Glomerular endothelial cell (primary cell): ENCODE data around the gene AURKA. TPM values are rescaled to one million over a fixed set of nuclear protein-coding genes. Genes with fewer than 3 reads are reported as not detected.

Source experiments
- total RNA-seq: library from RNA; depleted of rRNA; stranded (reverse); fragments of >200 nt; gene quantifications from 2 replicates; pipeline ENCODE4 v1.2.3, GENCODE V29; 2015

The AURKA gene
- total RNA-seq, 1 donor from 2014 or later: 14.8 TPM

Other genes with a start within 250 kb of the AURKA start
- gene MC3R, start 143.5 kb downstream of the AURKA start, total RNA-seq: not detected in 2 replicates
- 61.2 and 69.9 TPM in 2 replicates for gene FAM210B, start 33.2 kb downstream of the AURKA start, total RNA-seq
- 29.0 and 29.7 TPM in 2 replicates for gene CSTF1, start 430 bp upstream of the AURKA start, total RNA-seq
- not detected in 2 replicates for gene CASS4, start 20.0 kb upstream of the AURKA start, total RNA-seq
- gene RTF2, start 76.4 kb upstream of the AURKA start, total RNA-seq: 50.8 and 65.7 TPM in 2 replicates
- not detected in 2 replicates for gene FAM209A, start 132.5 kb upstream of the AURKA start, total RNA-seq
- gene FAM209B, start 141.0 kb upstream of the AURKA start, total RNA-seq: not detected in 2 replicates
- 0.10 and 0.35 TPM in 2 replicates for gene TFAP2C, start 237.1 kb upstream of the AURKA start, total RNA-seq